ENCODE measurements around the gene SUMO4. TPM values are rescaled to one million over a fixed set of nuclear protein-coding genes. Genes with fewer than 3 reads are reported as not detected.

The SUMO4 gene
- total RNA-seq, 1 experiment from 2014 or later = 2.9 TPM

- CTCF ChIA-PET = no interaction called here
- no peak for TF ChIP-seq CTCF (IDR thresholded peaks at IDR 0.05; ENCODE audit: unreplicated experiment)
- Mint-ChIP-seq H3K27ac (ENCODE audit: unreplicated experiment) (no peak overlapping the region), H3K4me3 (ENCODE audit: low read depth, unreplicated experiment) (no peak overlapping the region), H3K27me3 (ENCODE audit: unreplicated experiment) (no peaks in the 10 kb centered on the region), H3K4me1 (ENCODE audit: low read depth, unreplicated experiment) (peaks cover 19% of the 10 kb centered on the region), H3K36me3 (ENCODE audit: insufficient read depth, unreplicated experiment) (no peaks in the 10 kb centered on the region), H3K9me3 (ENCODE audit: low read depth, unreplicated experiment) (peaks cover 5% of the 10 kb centered on the region)
- no TSS peak for BruUV-seq (replicated peaks)
- DNase-seq = no peak
- intact Hi-C loops (cut with micrococcal nuclease; ENCODE audit: unreplicated experiment) = no loop called here
Observed at GRCh38 chr6:149364557-149364956, 35.5 kb upstream of the SUMO4 start.

DNA sequence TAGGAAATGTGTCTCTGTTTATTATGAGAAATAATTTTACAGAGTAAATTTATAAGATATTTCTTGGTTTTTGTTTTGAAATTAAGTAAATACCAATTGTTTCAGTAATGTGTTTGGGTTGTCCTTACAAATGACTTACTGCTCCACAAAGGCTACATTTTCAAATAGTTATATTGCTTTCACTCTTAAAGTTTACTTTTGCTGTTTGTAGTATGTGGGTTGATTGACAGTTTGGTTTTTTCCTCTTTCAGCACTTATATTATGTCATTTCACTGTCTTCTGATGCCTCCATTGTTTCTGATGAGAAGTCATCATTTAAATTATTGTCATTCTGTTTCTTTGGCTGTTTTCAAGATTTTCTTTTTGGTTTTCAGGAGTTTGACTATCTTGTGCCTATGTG, 34.9 kb upstream of the SUMO4 start:
- H3K27ac Mint-ChIP-seq (ENCODE audit: unreplicated experiment) = no peak overlapping the region
- no peak for DNase-seq
- H3K4me1 Mint-ChIP-seq (ENCODE audit: low read depth, unreplicated experiment) = peaks cover 19% of the 10 kb centered on the region
- CTCF ChIA-PET = no interaction called here
- intact Hi-C loops (cut with micrococcal nuclease; ENCODE audit: unreplicated experiment) = no loop called here
- H3K4me3 Mint-ChIP-seq (ENCODE audit: low read depth, unreplicated experiment) = no peak overlapping the region
- H3K27me3 Mint-ChIP-seq (ENCODE audit: unreplicated experiment) = no peaks in the 10 kb centered on the region
- no TSS peak for BruUV-seq (replicated peaks)
- peaks cover 5% of the 10 kb centered on the region for H3K9me3 Mint-ChIP-seq (ENCODE audit: low read depth, unreplicated experiment)
- no peaks in the 10 kb centered on the region for H3K36me3 Mint-ChIP-seq (ENCODE audit: insufficient read depth, unreplicated experiment)
- TF ChIP-seq CTCF (IDR thresholded peaks at IDR 0.05; ENCODE audit: unreplicated experiment) = no peak

GRCh38 chr6:149366267-149366921, 33.7 kb upstream of the SUMO4 start:
- H3K27me3 Mint-ChIP-seq (ENCODE audit: unreplicated experiment) = no peaks in the 10 kb centered on the region
- intact Hi-C loops (cut with micrococcal nuclease; ENCODE audit: unreplicated experiment) = no loop called here
- no peak overlapping the region for H3K27ac Mint-ChIP-seq (ENCODE audit: unreplicated experiment)
- H3K36me3 Mint-ChIP-seq (ENCODE audit: insufficient read depth, unreplicated experiment) = no peaks in the 10 kb centered on the region
- DNase-seq = no peak
- no TSS peak for BruUV-seq (replicated peaks)
- peaks cover 23% of the 10 kb centered on the region for H3K4me1 Mint-ChIP-seq (ENCODE audit: low read depth, unreplicated experiment)
- H3K4me3 Mint-ChIP-seq (ENCODE audit: low read depth, unreplicated experiment) = no peak overlapping the region
- CTCF ChIA-PET = no interaction called here
- no peak for TF ChIP-seq CTCF (IDR thresholded peaks at IDR 0.05; ENCODE audit: unreplicated experiment)
- peaks cover 5% of the 10 kb centered on the region for H3K9me3 Mint-ChIP-seq (ENCODE audit: low read depth, unreplicated experiment)

DNA sequence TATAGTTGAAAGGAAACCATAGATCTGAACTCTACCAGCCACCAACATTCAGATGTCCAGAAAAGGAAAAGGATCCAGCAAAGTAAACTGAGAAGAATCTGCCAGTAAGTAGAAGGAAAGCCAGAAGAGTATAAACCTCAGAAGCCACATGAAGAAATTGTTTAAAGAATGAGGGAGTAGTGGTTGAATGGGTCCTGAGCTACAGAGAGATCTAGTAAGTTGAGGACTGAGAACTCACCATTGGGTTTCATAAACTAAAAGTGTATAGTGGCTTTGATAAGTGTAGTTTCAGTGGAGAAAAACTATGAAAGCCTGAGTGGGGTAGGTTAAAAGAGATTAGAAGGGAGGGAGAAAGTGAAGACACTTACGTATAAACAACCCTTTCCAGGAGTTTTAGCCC, 32.0 kb upstream of the SUMO4 start:
- Mint-ChIP-seq H3K27ac (ENCODE audit: unreplicated experiment) (no peak overlapping the region), H3K4me1 (ENCODE audit: low read depth, unreplicated experiment) (peaks cover 19% of the 10 kb centered on the region), H3K36me3 (ENCODE audit: insufficient read depth, unreplicated experiment) (no peaks in the 10 kb centered on the region), H3K4me3 (ENCODE audit: low read depth, unreplicated experiment) (no peak overlapping the region), H3K27me3 (ENCODE audit: unreplicated experiment) (no peaks in the 10 kb centered on the region), H3K9me3 (ENCODE audit: low read depth, unreplicated experiment) (no peaks in the 10 kb centered on the region)
- DNase-seq = no peak
- intact Hi-C loops (cut with micrococcal nuclease; ENCODE audit: unreplicated experiment) = no loop called here
- BruUV-seq (replicated peaks) = no TSS peak
- CTCF ChIA-PET = no interaction called here
- TF ChIP-seq CTCF (IDR thresholded peaks at IDR 0.05; ENCODE audit: unreplicated experiment) = no peak
